ENCODE measurements around the gene PLCL1. TPM values are rescaled to one million over a fixed set of nuclear protein-coding genes. Genes with fewer than 3 reads are reported as not detected.

The PLCL1 gene
- total and polyA plus RNA-seq, 2 donors (not counting 3 experiments of a cell fraction or from before 2014, with no cell fraction given) = 0.79 to 3.4 TPM

DNA sequence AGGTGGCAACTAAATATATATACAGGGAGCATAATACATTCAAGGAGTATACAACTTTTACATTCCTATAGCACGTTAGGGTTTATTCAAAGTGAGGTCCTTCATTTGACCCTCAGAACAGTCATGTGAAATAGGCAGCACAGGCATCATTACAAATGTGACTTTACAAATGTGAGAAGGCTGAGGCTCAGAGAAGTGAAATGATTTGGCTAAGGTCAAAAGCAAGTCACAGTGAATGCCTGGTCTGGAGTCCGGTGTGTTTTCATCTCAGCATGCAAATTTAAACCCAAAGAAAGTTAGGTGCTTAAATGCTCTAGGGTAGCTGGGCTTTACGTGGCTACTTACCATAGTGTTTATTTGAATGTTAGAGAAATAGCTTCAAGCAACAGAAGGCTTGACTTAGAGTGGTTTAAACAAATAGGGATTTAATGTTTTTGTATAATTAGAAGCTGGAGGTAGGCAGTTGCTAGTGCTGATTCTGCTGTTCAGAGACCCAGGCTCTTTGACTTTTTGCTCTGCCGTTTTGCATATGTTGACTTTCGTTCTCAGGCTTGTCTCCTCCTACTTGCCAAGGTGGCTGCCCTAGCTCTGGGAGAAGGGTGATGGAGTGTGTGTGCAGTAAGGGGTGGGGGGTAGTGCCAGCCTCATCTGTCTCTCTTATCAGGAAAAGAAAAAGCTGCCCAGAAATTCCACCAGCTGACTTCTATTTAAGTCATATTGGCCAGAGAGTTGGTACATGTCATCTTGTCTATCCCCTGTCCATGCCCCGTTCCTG, 89.2 kb downstream of the PLCL1 start:
- dilution Hi-C loops (cut with MboI; ENCODE audit: extremely low pct_ligation_motif_present, low sequenced_read_pairs) (no loop called here), intact Hi-C loops (cut with micrococcal nuclease) (no loop called here)
- peaks cover 0 to 3% of the 10 kb centered on the region in 2 experiments for H3K27me3 ChIP-seq (ENCODE audit: control insufficient read depth in 2 of 2, insufficient read depth in 2 of 2, low read length in 2 of 2)
- H3K4me3 ChIP-seq (replicated peaks in 1 of 3; ENCODE audit: insufficient read depth in 1 of 3, low read depth in 1 of 3, low read length in 3 of 3) = no peak overlapping the region
- ChIA-PET CTCF (interaction anchor here (0.6 to 1.2 kb wide), 2 partner anchors 9 to 17 kb away, joined by 3 read pairs; no protein-coding TSS in a partner anchor), POLR2A (interaction anchor here (0.7 kb wide), 1 partner anchor 41 kb away, joined by 3 read pairs; no protein-coding TSS in a partner anchor)
- H3K9ac ChIP-seq (replicated peaks; ENCODE audit: extremely low read depth, insufficient read depth, low read length) = no peak overlapping the region
- no TSS peak for BruUV-seq (replicated peaks)
- H3K9me3 ChIP-seq (replicated peaks; ENCODE audit: control insufficient read depth, insufficient read depth, low read length) = no peaks in the 10 kb centered on the region
- no peaks in the 10 kb centered on the region for H3K36me3 ChIP-seq (ENCODE audit: control insufficient read depth in 2 of 2, extremely low read depth in 1 of 2, insufficient read depth in 2 of 2, low read length in 2 of 2)
- H3K4me1 ChIP-seq (ENCODE audit: control insufficient read depth, extremely low read depth, insufficient read depth, low read length) = peaks cover 18% of the 10 kb centered on the region
- H3K9me1 ChIP-seq (replicated peaks; ENCODE audit: control insufficient read depth, extremely low read depth, insufficient read depth, low read length) = no peaks in the 10 kb centered on the region
- no peak for DNase-seq (ENCODE audit: low read depth, low spot score)
- no peaks in the 10 kb centered on the region for H4K20me1 ChIP-seq (replicated peaks; ENCODE audit: control insufficient read depth, extremely low read depth, insufficient read depth, low read length)
- no peak overlapping the region for H3K4me2 ChIP-seq (ENCODE audit: insufficient read depth, low read length)
- H3K27ac ChIP-seq (ENCODE audit: insufficient read depth, low read depth, low read length) = no peak overlapping the region
- no peak overlapping the region for H2AFZ ChIP-seq (ENCODE audit: low read depth, low read length)
- TF ChIP-seq GATA2 (IDR thresholded peaks at IDR 0.05; ENCODE audit: insufficient read depth, insufficient read length, low read depth, low read length) = no peak
- TF ChIP-seq POLR2A (IDR thresholded peaks at IDR 0.05; ENCODE audit: low read depth, low read length) = no peak
- no peak for TF ChIP-seq POLR2AphosphoS5 (IDR thresholded peaks at IDR 0.05; ENCODE audit: insufficient read depth, low read depth, low read length)
- TF ChIP-seq CTCF (IDR thresholded peaks at IDR 0.05; ENCODE audit: extremely low read depth in 1 of 2, insufficient read depth in 1 of 2, low read depth in 1 of 2, low read length in 2 of 2) = no peak
- TF ChIP-seq MAX (IDR thresholded peaks at IDR 0.05; ENCODE audit: insufficient read depth, insufficient read length) = no peak
- TF ChIP-seq FOS (IDR thresholded peaks at IDR 0.05; ENCODE audit: borderline replicate concordance, insufficient read depth, low read length) = no peak
- no peak for TF ChIP-seq EZH2 (IDR thresholded peaks at IDR 0.05; ENCODE audit: borderline replicate concordance, low read depth, low read length, severe bottlenecking)
- TF ChIP-seq MYC (IDR thresholded peaks at IDR 0.05; ENCODE audit: low read depth, low read length) = no peak
- no peak for TF ChIP-seq JUN (IDR thresholded peaks at IDR 0.05; ENCODE audit: borderline replicate concordance, insufficient read depth, insufficient read length, low read depth)
- FAIRE-seq = no peak
- no peaks in the 10 kb centered on the region for H3K79me2 ChIP-seq (ENCODE audit: control insufficient read depth, insufficient read depth, low read length)
